Measurements from ENCODE around the gene SPATS2L.
A peak's percentile ranks its signal among the peaks of the same experiment; 100 is the strongest.

Gene SPATS2L

GRCh38 chr2:200472853-200473464 is 166.5 kb downstream of the SPATS2L start:
- no peak for DNase-seq

GRCh38 chr2:200475795-200476194 is 169.3 kb downstream of the SPATS2L start:
- DNase-seq = no peak

DNA sequence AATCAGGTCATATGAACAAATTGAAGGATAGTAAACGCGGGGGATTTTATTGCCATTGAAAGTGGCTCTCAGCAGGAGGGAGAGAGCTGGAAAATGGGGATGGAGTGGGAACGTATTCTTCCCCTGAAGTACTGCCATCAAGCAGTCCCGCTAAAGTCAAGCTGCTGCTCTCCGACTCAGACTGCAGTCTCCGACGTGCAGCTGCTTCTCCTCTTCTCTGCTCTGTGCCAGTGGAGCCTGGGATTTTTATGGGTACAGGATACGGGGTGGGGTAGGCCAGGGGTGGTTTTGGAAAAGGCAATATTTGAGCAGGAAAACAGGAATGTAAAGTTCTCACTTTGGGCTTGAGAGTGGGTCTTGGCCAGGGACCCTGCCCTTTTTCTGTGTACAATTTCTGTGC is 170.3 kb downstream of the SPATS2L start:
- DNase-seq = no peak

DNA sequence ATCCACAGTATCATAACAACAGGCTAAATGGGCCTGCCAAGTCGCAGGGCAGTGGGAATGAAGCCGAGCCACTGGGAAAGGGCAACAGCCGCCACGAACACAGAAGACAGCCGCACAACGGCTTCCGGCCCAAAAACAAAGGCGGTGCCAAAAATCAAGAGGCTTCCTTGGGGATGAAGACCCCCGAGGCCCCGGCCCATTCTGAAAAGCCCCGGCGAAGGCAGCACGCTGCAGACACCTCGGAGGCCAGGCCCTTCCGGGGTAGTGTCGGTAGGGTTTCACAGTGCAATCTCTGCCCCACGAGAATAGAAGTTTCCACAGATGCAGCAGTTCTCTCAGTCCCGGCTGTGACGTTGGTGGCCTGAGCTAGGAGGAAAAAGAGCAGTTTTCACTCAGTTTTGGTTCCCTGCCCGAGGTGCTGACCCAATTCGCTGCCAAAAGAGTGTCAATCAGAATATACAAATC is 171.2 kb downstream of the SPATS2L start:
- no peak for DNase-seq

DNA sequence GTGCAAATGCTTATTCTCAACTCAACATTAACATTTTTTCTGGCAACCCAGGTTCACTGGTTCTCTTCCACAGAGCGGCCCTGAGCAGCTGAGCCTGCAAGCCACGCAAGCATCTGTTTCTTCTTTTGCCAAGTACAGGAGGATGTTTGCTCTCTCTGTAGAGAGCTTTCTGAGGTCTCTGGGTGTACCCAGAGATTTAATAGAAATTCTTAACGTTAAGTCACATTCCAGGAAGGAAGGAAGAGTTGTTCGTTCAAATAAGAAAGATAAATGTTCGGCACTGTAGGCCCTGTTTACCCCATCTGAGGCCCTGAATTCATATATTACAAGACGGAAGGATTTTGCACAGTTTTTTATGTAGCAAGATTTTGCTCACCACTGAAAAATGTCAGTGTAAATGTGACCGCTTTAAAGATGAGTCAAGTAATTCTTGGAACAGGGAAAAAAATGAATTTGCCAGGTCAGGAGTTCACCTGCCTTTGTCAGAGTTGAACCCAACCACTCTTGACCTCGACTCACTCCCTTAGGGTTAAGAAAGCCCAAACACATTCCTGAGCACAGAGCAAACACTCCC is 173.3 kb downstream of the SPATS2L start:
- DNase-seq = no peak

- no peak for DNase-seq
These were observed 175.7 kb downstream of the SPATS2L start for GRCh38 chr2:200482194-200482593.

- DNase-seq = peak; percentile 1
These were observed 177.3 kb downstream of the SPATS2L start for GRCh38 chr2:200483729-200484198.

DNA sequence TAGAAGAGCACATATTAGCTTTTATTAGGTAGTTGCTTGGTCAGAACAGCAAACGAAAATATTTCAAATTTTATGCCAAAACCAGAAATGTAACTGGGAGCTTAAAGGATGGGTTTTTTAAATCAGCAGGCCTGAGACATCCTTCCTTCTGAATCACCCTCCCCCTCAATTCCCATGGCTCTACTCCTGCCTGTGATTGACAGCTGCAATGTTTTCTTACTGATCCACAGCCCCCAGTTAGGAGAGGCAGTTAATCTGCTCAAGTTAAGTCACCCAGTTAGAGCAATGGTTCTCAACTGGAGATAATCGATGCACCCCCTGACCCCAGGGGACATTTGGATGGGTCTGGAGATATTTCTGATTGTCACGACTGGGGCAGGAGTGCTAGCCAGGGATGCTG is 178.4 kb downstream of the SPATS2L start:
- DNase-seq = no peak

- DNase-seq = no peak
These were observed 180.0 kb downstream of the SPATS2L start for GRCh38 chr2:200486529-200486928.

GRCh38 chr2:200488169-200488568 is 181.7 kb downstream of the SPATS2L start:
- no peak for DNase-seq

DNA sequence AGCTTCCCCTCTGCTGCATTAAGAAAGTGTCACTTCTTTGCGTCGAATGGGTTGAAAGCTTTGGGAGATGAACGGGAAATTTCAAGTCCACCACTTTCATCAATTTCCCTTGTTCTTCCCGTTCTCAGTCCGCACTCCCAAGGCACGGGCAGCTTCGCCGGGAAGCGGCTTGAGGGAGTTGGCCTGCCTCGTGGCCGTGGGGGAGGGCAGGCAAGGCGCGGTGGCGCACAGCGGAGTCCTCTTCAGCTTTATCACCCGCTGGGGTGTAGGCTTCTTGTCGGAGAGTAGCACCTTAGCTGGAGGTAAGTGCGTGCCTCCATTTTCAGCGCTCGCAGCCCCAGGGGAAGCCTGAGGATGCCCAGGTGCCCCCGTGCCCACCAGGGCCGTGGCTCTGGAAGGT is 183.5 kb downstream of the SPATS2L start:
- DNase-seq = no peak

DNA sequence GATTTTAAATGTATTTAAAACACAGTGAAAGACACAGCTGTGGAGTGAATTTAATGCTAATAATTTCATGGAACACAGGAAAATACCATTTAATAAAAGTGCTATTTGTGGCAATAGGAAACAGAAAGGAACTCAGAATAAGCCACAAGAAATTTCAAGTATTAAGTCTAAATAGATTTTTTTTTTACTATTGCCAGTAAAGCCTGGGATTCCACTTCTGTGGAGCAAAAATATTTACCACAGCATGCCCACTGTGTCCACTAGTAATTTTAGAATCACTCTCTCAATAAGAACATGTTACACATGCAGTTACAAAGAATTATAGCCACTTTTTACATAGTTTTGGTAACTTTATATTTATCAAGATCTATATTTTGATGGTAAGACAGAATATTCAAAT is 186.2 kb downstream of the SPATS2L start:
- DNase-seq = no peak

GRCh38 chr2:200494048-200494447 is 187.6 kb downstream of the SPATS2L start:
- DNase-seq = no peak

- DNase-seq = no peak
These were observed 190.2 kb downstream of the SPATS2L start for GRCh38 chr2:200496696-200497095.

DNA sequence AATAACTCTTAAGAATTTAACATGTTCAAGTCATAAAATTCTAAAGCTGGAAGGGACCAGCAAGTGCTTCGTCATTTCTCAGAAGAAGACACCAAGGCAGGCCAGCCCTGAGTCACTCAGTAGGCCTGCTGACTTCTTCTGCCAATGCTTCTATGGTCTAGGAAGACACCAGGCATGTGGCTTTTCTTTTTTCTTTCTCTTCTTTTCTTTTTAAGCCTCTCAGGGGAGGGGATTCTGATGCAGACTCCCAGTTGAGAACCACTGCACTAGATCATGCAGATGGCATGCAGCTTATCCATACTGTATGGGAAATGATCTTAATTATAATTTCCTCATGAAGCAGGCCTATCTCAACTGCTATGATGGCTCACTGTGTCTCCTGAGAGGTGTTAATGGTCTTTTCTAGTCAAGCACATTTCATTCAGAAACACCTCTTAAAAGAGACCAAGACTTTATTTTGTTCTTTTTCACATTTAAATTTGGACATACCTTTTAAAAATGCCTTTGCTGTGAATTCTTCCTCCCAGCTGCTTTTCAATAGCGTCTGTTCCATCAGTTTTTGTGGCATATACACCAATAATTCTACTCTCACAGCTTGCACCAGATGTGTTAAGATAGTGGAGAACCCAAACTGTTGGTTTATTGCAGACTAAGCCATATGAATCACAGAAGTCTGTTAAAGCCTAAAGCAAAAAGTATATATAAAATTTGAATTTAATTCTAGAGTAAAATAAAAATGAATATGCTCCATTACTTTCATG is 192.1 kb downstream of the SPATS2L start:
- no peak for DNase-seq

DNA sequence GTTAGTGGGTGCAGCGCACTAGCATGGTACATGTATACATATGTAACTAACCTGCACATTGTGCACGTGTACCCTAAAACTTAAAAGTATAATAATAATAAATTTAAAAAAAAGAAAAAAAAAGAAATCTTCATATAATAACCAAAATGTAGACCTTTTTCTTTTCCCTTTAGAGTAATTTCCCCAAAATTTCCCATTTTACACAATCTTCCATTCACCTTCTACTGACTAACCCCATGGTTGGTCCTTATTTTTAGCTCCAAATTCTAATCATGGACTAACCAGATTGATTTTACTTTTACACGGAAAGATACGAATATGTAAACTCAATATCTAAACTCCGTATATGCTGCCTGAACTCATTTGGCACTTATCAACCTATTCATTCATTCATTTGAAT is 195.7 kb downstream of the SPATS2L start:
- DNase-seq = no peak

GRCh38 chr2:200506679-200507078 is 200.2 kb downstream of the SPATS2L start:
- no peak for DNase-seq

GRCh38 chr2:200507179-200507578 is 200.7 kb downstream of the SPATS2L start:
- DNase-seq = no peak

DNA sequence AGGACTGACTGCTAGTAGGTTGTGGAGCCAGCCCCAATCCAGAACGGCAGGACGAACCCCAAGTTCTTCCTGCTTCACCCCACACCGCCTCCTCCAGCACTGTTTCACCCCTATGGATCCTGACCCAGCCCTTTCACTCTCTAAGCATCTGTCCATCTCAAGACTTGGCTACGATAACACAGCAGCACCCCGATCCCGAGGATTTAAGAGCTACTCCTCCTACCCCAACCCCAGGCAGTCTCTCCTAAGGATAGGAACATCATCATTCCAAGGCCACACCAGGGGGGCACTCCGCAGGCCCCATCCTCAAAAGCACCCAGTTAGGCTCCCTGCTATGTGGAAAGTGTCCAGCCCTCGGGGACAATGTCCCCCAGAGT is 202.7 kb downstream of the SPATS2L start:
- DNase-seq = no peak

GRCh38 chr2:200509612-200510433 is 203.3 kb downstream of the SPATS2L start, which contains the start of gene KCTD18:
TSS of gene KCTD18 (minus strand) at chr2:200510068. CDS start at chr2:200507016, 3,052 bp downstream.
- DNase-seq = no peak

DNA sequence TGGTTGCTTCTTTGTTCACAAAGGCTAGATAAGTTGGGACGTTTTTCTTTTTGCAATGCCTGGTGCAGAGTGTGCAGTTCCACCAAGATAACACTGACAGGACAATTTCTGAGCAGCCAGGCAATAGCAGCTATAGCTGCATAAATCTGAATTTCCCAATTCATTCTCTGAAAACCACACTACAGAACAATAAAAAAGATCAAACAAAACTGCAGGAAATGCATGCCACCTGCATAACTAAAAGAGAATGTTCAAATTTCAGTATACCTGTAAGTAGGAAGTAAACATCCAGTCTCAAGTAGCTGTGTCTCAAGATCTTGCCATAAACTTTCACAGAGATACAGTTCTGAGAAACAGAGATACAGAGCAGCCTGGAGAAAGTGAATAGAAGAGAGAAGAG is 208.7 kb downstream of the SPATS2L start:
- no peak for DNase-seq

- DNase-seq = no peak
These were observed 216.7 kb downstream of the SPATS2L start for GRCh38 chr2:200523158-200523557.

GRCh38 chr2:200523604-200524003 is 217.1 kb downstream of the SPATS2L start:
- DNase-seq = no peak

Data from NCI-H2029 treated with DMSO at 0.1 percent for 48 hours (cell line).